Liver (tissue), 3 donors: Measurements from ENCODE around the gene TLR1.

Experiments
- FOXA1 ChIP-seq: IDR thresholded peaks from 2 replicates; pipeline ENCODE4 v1.6.1; 2016; ENCODE audit warnings: antibody characterized with exemption
- HNF4G ChIP-seq: IDR thresholded peaks from 2 replicates; pipeline ENCODE4 v1.6.1; 2016; ENCODE audit warnings: antibody characterized with exemption
- YY1 ChIP-seq: IDR thresholded peaks from 2 replicates; pipeline ENCODE4 v1.6.1; 2016; ENCODE audit warnings: antibody characterized with exemption, mild to moderate bottlenecking
- TF ChIP-seq, protein P1 (sequence below): fragments of 150-350 bp; IDR thresholded peaks from 2 replicates; pipeline ENCODE4 v1.5.1; 2017; ENCODE audit warnings: improper control_type of control experiment, low read depth, low read length; ENCODE audit not compliant: missing input control
- donor health status: healthy.
- donor health status: healthy.

DNA sequence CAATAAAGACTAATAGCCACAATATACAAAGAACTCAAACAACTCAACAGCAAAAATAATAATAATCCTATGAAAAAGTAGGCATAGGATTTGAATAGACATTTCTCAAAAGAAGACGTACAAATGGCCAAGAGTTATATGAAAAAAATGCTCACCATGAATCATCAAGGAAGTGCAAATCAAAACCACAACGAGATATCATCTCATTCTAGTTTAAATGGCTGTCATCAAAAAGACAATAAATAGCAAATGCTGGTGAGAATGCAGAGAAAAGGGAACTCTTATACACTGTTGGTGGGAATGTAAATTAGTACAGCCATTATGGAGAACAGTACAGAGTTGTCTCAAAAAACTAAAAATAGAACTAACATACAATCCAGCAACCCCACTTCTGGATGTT lies 33.3 kb upstream of the TLR1 start:
- TF ChIP-seq, protein P1, sequence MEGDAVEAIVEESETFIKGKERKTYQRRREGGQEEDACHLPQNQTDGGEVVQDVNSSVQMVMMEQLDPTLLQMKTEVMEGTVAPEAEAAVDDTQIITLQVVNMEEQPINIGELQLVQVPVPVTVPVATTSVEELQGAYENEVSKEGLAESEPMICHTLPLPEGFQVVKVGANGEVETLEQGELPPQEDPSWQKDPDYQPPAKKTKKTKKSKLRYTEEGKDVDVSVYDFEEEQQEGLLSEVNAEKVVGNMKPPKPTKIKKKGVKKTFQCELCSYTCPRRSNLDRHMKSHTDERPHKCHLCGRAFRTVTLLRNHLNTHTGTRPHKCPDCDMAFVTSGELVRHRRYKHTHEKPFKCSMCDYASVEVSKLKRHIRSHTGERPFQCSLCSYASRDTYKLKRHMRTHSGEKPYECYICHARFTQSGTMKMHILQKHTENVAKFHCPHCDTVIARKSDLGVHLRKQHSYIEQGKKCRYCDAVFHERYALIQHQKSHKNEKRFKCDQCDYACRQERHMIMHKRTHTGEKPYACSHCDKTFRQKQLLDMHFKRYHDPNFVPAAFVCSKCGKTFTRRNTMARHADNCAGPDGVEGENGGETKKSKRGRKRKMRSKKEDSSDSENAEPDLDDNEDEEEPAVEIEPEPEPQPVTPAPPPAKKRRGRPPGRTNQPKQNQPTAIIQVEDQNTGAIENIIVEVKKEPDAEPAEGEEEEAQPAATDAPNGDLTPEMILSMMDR, result no peak
- no peak for TF ChIP-seq FOXA1
- no peak for TF ChIP-seq HNF4G
- no peak for TF ChIP-seq YY1
